Dermis microvascular lymphatic vessel endothelial cell (primary cell): ENCODE results near the gene MMD. TPM values are rescaled to one million over a fixed set of nuclear protein-coding genes. Genes with fewer than 3 reads are reported as not detected.
"Not testable (repeated sequence)": the region's sequence is repeated elsewhere in the genome, so short reads cannot be mapped to it uniquely, and the experiment has no call there.

Experiments used
- DNase-seq, 2 donors: peaks; one replicate each; pipeline versions ENCODE4 v3.0.0 to v3.0.0-alpha.2; 2010; ENCODE audit warnings: low read depth in 2 of 2
- total RNA-seq: library from RNA; depleted of rRNA; stranded (reverse); fragments of >200 nt; gene quantifications from 2 replicates; pipeline ENCODE4 v1.2.1, GENCODE V29; 2014

MMD gene
- total RNA-seq, 1 donor from 2014 or later, result 10.4 TPM

DNA sequence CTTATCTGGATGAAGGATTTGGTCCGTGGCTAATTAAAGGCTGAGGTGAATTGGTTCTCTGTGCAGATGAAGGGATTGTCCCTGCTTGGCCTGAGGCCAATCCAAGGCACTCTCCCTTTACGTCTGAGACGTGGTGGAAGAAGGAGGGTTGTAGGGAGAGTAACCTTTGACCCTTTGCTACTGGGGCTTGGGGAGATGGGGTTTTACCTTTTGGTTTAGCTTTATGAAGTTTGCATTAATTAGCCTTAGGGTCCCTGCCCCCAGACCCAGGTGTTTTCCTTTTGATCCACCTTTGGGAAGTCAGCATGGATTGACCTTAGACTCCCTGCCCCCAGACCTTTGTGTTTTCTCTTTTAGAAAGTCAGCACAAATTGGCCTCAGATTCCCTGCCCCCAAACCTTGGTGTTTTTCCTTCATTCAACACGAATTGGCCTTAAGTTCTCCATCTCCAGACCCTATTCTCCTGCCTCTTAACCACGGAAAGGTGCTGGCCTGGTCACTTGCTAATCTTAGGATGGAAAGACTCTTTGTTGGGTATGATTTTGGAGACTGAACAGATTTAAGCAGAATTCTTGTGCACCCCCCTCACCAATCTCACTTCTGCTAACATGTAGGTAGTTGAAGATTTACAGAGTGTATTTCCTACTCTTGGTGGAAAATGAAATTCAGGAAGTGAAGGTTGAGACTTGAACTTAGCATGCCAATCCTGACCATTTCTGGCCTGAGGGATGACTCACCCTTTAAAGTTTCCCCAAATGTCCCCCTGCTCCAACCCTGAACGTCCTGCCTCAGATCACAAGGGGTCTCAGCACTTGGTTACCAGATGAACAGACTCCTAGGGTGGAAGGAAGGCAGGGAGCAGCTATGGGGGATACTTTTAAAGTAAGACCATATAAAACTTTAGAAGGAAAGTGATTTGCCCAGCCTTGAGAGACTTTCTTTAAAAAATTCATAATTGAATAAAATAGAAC is 23.1 kb upstream of the MMD start:
- DNase-seq, result peak in 1 of 2 donors; percentile 24

- no peak for DNase-seq
Measured at GRCh38 chr17:55443904-55444303, 22.3 kb upstream of the MMD start.

GRCh38 chr17:55442953-55443683 is 21.5 kb upstream of the MMD start:
- DNase-seq, result no peak

DNA sequence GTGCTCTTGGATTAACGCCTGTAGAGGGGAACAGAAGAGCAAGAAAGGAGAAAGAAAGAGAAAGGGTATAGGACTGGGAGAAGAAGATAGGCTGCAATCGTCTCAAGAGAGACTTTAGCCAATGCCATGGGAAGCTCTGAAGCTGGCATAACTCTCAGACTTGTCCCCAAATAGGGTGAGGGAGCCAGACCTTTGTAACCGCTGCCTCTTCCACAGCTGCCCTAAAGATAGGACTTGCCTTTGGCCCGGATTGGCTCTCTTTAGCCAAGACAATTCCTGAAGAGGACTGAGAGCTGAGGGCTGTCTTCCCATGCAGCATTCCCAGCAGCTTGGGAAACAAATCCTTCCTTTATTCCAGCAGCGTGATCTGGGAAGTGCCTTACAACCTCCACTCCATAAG is 20.8 kb upstream of the MMD start:
- no peak for DNase-seq

- no peak for DNase-seq
Measured at GRCh38 chr17:55441544-55441943, 19.9 kb upstream of the MMD start.

GRCh38 chr17:55440391-55440790 is 18.8 kb upstream of the MMD start:
- no peak for DNase-seq

GRCh38 chr17:55437159-55437605 is 15.5 kb upstream of the MMD start:
- DNase-seq, result peak in 1 of 2 donors; percentile 12

DNA sequence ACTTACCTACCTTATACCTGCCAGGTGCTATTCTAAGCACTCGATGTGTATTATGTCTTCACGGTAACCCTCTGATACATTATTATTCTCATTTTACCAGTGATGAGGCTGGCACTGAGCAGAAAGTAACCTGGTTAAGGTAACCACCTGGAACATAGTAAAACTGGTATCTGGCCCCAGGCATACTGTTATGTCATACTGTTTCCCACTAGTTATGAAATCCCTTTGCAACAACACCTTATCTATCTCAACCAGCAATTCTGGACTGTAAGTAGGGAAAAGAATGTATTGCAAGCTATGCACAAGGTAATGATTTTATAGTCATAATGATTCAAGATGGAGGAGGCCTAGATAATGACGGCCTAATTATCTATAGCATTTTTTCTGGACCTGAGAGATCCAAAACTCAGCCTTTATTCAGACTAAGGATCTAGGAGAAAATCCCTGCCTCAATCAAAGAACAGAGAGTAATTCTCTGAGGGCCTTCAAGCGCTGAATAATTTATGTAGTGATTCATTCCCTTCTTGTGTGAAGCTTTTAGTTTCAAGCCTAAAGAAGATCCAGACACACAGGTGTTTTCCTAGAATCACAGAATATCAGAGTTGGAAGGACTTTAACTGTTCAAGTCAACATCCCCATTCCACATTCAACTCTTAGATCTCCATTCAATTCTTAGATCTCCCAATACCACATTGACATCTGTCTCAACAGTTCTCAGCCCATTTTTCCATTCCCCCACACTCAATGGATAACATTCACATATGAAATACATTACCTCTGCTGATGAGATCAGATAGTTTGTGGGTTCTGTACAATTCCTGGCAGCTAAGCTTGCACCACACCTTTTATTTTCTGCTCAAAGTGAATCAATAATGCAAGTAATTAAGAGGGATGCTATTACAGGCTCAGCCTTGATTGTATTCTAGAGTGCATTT is 14.9 kb upstream of the MMD start:
- DNase-seq, result no peak

DNA sequence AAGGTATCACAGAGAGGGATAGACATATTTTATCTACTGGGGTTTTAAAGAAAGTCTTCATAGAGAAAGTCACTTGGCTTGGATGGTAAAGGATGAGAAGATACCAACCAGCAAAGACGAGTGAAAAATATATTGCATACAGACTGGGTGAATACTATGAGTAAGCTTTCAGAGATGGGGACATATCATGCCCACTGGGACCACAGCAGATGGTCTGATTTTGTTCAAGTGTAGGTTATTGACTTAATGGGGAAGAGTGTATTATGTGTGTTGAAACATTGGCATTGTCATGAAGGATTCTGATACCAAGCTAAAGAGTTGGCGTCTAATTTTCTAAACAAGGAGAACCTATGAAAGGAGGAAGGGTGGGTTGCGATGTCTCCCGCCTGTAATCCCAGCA is 13.8 kb upstream of the MMD start:
- DNase-seq, result no peak

- DNase-seq, result no peak
Measured at GRCh38 chr17:55434721-55435120, 13.1 kb upstream of the MMD start.

DNA sequence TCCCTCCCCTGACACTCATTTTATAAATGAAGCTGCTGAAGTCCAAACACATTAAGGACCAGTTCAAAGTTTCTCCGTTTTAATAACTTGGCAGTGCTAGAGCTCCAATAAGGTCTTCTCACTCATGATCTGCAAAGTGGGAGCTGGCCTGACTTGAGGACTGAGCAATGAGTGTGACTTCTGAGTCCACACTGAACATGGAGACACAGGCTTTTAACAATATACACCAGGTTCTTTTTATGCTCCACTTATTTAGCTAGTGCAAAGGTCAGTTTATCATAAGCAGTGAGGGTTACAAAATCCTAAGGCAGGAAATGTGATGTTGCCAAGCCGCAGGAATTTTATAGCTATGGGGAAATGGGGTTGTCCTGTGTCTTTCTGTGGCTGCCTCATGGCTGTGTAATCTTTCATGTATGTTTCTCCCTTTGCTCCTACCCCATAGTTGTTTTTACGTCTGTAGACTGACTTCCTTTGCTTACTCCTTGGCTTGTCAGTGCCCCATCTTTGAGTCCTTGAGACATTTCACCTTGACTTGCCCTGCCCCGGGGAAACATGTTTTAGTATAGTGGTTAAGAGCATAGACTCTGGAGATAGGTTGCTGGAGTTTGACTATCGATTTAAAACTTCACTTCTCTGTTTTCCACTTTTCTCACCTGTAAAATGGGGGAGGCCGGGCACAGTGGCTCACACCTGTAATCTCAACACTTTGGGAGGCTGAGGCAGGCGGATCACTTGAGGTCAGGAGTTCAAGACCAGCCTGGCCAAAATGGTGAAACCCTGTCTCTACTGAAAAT is 12.2 kb upstream of the MMD start:
- DNase-seq, result peak; percentile 40 to 57

- DNase-seq, result peak in 1 of 2 donors; percentile 3
Measured at GRCh38 chr17:55433029-55433628, 11.5 kb upstream of the MMD start.

GRCh38 chr17:55432358-55433028 is 10.9 kb upstream of the MMD start:
- no peak for DNase-seq

DNA sequence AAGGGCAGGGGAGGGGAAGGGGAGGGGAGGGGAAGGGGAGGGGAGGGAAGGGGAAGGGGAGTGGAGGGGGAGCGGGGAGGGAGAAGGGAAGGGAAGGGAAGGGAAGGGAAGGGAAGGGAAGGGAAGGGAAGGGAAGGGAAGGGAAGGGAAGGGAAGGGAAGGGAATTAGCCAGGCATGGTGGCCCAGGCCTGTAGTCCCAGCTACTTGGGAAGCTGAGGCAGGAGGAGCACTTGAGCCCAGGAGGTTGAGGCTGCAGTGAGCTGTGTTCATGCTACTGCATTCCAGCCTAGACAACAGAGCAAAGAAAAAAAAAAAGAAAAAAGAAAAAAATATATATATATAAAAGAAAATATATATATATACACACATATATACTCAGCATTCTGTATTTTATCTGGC is 10.3 kb upstream of the MMD start:
- DNase-seq, result not testable (repeated sequence)

DNA sequence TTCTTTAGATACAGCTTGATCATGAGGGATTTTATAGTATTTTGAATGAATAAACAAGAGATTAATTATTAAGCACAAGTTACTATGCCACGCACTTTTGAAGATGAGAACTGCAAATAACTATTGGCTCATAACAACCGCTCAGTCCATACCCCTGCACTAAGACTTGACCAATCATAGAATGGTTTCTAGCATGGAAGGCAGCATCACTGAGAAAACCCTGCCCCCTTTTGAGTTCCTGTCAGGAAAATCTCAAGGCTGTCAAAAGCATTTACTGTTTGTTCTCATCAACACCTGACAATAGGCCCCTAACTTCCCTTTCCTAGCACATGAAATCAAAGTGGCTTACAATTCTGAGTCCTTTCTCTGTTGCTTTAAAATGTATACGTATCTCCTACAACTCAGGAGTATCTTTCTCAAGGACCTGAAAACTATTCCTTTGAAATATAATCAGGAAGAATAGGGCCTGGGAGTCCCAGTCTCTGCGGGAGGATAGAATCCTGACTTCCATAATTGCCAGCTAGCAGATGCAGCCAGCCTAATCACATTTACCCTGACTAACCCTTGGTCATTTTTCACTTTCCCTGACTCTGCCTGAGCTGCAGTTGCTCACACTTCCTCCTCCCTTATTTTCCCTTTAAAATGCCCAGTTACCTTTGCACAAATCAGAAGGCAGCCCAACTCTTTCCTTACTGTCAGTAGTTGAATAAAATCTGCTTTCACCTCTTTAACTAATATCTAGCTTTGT is 9.1 kb upstream of the MMD start:
- DNase-seq, result no peak

DNA sequence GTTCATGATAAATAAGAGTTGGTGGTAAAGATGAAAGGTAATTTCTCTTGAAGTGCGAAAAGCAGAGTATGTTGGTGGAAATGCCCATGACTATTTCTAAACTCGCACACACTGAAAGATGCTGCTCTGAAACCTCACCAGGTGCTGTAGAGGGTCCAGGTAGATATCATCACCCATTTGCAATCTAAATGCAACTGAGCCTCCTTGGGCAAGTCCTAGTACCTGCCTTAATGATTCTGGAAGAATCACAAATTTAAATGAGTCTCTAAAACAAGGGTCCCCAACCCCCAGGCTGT is 5.9 kb upstream of the MMD start:
- no peak for DNase-seq

DNA sequence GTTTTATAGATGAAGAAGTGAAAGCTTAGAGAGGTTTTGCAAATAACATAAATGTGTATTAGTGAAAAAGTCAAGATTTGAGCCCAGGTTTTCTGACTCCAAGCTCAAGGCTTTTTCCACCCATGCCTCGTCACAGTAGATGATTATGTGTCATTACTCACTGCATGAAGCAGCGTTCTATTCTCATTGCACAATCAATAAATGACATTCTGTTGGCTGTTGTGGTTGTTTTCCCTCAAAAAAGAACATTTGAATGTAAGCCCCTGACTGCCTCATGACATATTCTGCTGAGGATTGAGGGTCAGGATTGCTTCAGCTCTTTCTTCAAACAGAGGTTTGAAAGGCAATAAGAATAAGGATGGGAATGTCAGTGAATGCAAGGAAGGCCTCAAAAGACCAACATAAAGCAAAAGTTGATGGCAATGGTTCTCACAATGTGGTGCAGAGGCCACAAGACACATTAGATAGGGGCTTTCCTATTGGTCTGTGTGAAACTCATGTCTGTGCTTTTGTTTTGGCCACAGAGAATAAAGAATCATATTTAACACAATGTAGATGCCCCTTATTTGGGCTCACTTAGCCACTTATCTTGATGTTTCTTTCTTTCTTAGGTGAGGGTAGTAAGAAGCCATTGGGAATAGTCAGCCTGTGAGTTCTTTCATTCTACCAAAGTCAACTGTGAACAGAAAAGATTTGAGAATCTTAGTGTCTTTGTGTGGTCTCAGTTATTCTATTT is 5.4 kb upstream of the MMD start:
- DNase-seq, result no peak

GRCh38 chr17:55424893-55425540 is 3.4 kb upstream of the MMD start:
- no peak for DNase-seq
